Left lung (tissue), 10 donors: ENCODE data around the gene COX10. TPM values are rescaled to one million over a fixed set of nuclear protein-coding genes. Genes with fewer than 3 reads are reported as not detected.

Experiments used
- ATAC-seq: fragments of 200-7000 bp; cut with Tn5 transposase; one replicate; pipeline ENCODE4 v1.9.1; 2020; ENCODE audit warnings: moderate library complexity
- DNase-seq, 4 donors: peaks; one replicate each; pipeline ENCODE4 v3.0.0-alpha.2; 2013 to 2020
- H3K27ac ChIP-seq, 2 donors: fragments of 200-600 bp; sonication (generic) in 1 of 2; one replicate each; pipeline versions ENCODE4 v1.5.0 to v1.8.0; 2020 to 2021
- H3K27me3 ChIP-seq, 2 donors: fragments of 200-600 bp; sonication (generic) in 1 of 2; one replicate each; pipeline versions ENCODE4 v1.5.0 to v1.8.0; 2020 to 2021
- H3K36me3 ChIP-seq, 2 donors: fragments of 200-600 bp; sonication (generic) in 1 of 2; one replicate each; pipeline versions ENCODE4 v1.5.0 to v1.8.0; 2020 to 2021
- H3K4me1 ChIP-seq, 2 donors: fragments of 200-600 bp; one replicate each; pipeline ENCODE4 v1.8.0; 2021
- H3K4me3 ChIP-seq, 2 donors: fragments of 200-600 bp; sonication (generic) in 1 of 2; one replicate each; pipeline versions ENCODE4 v1.5.0 to v1.8.0; 2020 to 2021; ENCODE audit warnings: mild to moderate bottlenecking in 1 of 2
- H3K9me3 ChIP-seq, 2 donors: fragments of 200-600 bp; sonication (generic) in 1 of 2; one replicate each; pipeline versions ENCODE4 v1.5.0 to v1.8.0; 2020 to 2021
- intact Hi-C, 2 donors: fragments of 100-400 bp; cut with DNase I; formaldehyde crosslinking; loops; one replicate each; pipeline versions ENCODE4 v1.11.2 to v1.14.2; 2022
- polyA plus RNA-seq, 6 donors: library from polyadenylated mRNA; unstranded; fragments of 120-200 nt; gene quantifications; one replicate each; pipeline ENCODE4 v1.2.1, GENCODE V29; 2013; ENCODE audit not compliant: insufficient read length in 6 of 6
- total RNA-seq, 2 donors: library from RNA; stranded (reverse); fragmentation: NEBNext Ultra II Directional; extraction: Animal tissue kit (Norgen Biotek cat#: 25700); gene quantifications; one replicate each; pipeline ENCODE4 v1.2.1, GENCODE V29; 2021
- TF ChIP-seq, protein P1 (sequence below), 2 donors: fragments of 200-600 bp; sonication (generic) in 1 of 2; IDR thresholded peaks; one replicate each; pipeline versions ENCODE4 v1.5.0 to v1.8.0; 2021; ENCODE audit warnings: antibody characterized with exemption in 2 of 2
- donor health status: DM: no; HTN: yes; CAD: no.
- donor health status: DM: no; HTN: no; CAD: no.

Gene COX10
- total and polyA plus RNA-seq, 8 donors: 11.8 to 15.7 (median 12.4) TPM

- TF ChIP-seq, protein P1, sequence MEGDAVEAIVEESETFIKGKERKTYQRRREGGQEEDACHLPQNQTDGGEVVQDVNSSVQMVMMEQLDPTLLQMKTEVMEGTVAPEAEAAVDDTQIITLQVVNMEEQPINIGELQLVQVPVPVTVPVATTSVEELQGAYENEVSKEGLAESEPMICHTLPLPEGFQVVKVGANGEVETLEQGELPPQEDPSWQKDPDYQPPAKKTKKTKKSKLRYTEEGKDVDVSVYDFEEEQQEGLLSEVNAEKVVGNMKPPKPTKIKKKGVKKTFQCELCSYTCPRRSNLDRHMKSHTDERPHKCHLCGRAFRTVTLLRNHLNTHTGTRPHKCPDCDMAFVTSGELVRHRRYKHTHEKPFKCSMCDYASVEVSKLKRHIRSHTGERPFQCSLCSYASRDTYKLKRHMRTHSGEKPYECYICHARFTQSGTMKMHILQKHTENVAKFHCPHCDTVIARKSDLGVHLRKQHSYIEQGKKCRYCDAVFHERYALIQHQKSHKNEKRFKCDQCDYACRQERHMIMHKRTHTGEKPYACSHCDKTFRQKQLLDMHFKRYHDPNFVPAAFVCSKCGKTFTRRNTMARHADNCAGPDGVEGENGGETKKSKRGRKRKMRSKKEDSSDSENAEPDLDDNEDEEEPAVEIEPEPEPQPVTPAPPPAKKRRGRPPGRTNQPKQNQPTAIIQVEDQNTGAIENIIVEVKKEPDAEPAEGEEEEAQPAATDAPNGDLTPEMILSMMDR (IDR thresholded peaks at IDR 0.05): no peak
- Histone ChIP-seq H3K27me3 (no peaks in the 10 kb centered on the region), H3K9me3 (no peaks in the 10 kb centered on the region), H3K4me1 (peaks cover 11 to 33% of the 10 kb centered on the region in 2 donors), H3K36me3 (no peaks in the 10 kb centered on the region), H3K4me3 (peak overlapping the region; percentile 80 to 85), H3K27ac (peak overlapping the region; percentile 23 to 70)
- ATAC-seq (no peak), DNase-seq (no peak)
- intact Hi-C loops: no loop called here
Observed at GRCh38 chr17:14068542-14069250, 608 bp upstream of the COX10 start.

DNA sequence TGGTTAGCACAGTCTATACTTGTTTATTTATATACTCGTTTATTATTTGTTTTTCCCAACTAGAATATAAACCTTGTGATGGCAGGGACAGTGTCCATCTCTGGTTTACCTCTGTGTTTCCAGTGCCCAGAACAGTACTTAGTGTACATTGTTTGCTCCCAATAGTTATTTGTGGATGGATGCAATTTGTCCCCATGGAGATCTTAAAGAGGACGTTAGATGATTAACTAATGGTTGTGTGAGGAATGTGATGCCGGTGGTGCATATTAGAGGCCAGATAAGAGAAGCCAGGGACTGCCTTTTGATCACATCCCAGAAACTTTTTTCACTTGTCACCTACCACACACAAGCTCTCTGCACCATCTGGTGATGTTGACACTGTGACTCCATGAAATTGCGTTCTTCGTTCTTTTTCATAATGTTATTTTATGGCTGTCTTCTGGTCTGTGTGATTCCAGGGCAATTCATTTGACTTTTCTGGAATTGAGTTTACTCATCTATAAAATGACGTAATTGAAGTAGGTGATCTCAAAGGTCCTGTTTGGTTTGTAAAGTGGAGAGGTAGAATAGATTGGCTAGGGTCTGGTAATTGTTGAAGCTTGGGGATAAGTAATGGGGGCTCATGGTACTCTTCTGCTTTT, 1.2 kb downstream of the COX10 start:
- DNase-seq (no peak), ATAC-seq (no peak)
- intact Hi-C loops: no loop called here
- Histone ChIP-seq H3K4me1 (peaks cover 11 to 33% of the 10 kb centered on the region in 2 donors), H3K27ac (no peak overlapping the region), H3K9me3 (no peaks in the 10 kb centered on the region), H3K4me3 (peak overlapping the region; percentile 80 to 85), H3K27me3 (no peaks in the 10 kb centered on the region), H3K36me3 (peaks cover 0 to 11% of the 10 kb centered on the region in 2 donors)
- TF ChIP-seq, protein P1 (IDR thresholded peaks at IDR 0.05): no peak

DNA sequence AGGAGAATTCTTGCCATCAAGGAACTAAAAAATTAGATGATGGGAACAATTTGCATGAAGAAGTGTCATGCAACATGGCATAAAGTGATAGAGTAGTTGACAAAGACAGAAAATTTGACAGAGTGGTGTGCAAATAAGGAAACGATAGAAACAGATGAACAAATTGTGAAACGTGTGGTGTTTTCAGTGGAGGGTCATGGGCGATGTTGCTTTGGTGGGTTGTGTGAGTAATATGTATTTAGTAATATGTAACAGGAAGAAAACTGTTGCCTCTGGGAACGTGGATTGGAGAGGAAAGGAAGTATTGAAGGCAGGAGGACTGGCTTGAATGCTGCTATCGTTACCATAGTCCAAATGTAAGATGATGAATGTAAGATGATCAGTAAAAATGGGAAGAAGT, 3.6 kb downstream of the COX10 start:
- TF ChIP-seq, protein P1 (IDR thresholded peaks at IDR 0.05): no peak
- no peak overlapping the region for H3K27ac ChIP-seq
- peaks cover 0 to 34% of the 10 kb centered on the region in 2 donors for H3K36me3 ChIP-seq
- no peaks in the 10 kb centered on the region for H3K27me3 ChIP-seq
- H3K9me3 ChIP-seq: no peaks in the 10 kb centered on the region
- H3K4me1 ChIP-seq: peaks cover 11 to 33% of the 10 kb centered on the region in 2 donors
- H3K4me3 ChIP-seq: no peak overlapping the region
- no peak for ATAC-seq
- intact Hi-C loops: no loop called here
- DNase-seq: no peak

- no peaks in the 10 kb centered on the region for H3K9me3 ChIP-seq
- intact Hi-C loops: no loop called here
- TF ChIP-seq, protein P1 (IDR thresholded peaks at IDR 0.05): no peak
- H3K27ac ChIP-seq: no peak overlapping the region
- H3K27me3 ChIP-seq: no peaks in the 10 kb centered on the region
- DNase-seq (no peak), ATAC-seq (no peak)
- peaks cover 0 to 1% of the 10 kb centered on the region in 2 donors for H3K4me1 ChIP-seq
- no peak overlapping the region for H3K4me3 ChIP-seq
- H3K36me3 ChIP-seq: peaks cover 0 to 53% of the 10 kb centered on the region in 2 donors
Observed at GRCh38 chr17:14078027-14078426, 8.7 kb downstream of the COX10 start.

DNA sequence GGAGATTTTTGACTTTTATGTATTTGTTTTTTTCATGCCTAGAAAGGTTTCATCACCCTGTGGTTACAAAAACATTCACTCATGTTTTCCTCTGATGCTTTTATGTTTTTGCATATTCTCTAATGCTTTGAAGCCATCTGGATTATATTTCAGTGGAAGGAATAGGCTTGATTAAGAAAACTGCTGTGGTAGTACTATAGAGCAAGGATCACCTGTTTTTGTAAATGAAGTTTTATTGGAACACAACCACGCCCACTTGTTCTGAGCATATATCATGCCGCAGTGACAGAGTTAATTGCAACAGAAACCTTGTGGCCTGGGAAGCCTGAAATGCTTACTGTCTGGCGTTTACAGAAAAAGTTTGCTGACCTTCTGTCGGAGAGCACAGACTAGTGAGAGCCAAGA, 11.5 kb downstream of the COX10 start:
- H3K27ac ChIP-seq: no peak overlapping the region
- no peak for ATAC-seq

More for the DNA sequence above, 11.5 kb downstream of the COX10 start:
- Histone ChIP-seq H3K4me3 (no peak overlapping the region), H3K27me3 (no peaks in the 10 kb centered on the region), H3K9me3 (no peaks in the 10 kb centered on the region), H3K4me1 (no peaks in the 10 kb centered on the region), H3K36me3 (peaks cover 0 to 38% of the 10 kb centered on the region in 2 donors)
- intact Hi-C loops: no loop called here
- DNase-seq: no peak
- TF ChIP-seq, protein P1 (IDR thresholded peaks at IDR 0.05): no peak
